Keratinocyte (primary cell): Measurements from ENCODE around the gene BRPF1.

Source experiments
- EZH2 ChIP-seq: IDR thresholded peaks from one replicate; pipeline ENCODE4 v1.6.1; 2012; ENCODE audit warnings: inconsistent platforms, mild to moderate bottlenecking, low read length, moderate library complexity
- TF ChIP-seq, protein P1 (sequence below), 3 experiments: IDR thresholded peaks in 1 of 3; conservative IDR thresholded peaks in 1 of 3; optimal IDR thresholded peaks in 1 of 3; 2 replicates in 2 of 3; 3 replicates in 1 of 3; pipeline versions ENCODE3 to v1.5.1; 2011; ENCODE audit warnings: low read length in 3 of 3, mild to moderate bottlenecking in 3 of 3, moderate library complexity in 2 of 3, control low read depth in 1 of 3, inconsistent platforms in 1 of 3; ENCODE audit not compliant: insufficient read depth in 2 of 3; ENCODE audit errors: extremely low read depth in 1 of 3

DNA sequence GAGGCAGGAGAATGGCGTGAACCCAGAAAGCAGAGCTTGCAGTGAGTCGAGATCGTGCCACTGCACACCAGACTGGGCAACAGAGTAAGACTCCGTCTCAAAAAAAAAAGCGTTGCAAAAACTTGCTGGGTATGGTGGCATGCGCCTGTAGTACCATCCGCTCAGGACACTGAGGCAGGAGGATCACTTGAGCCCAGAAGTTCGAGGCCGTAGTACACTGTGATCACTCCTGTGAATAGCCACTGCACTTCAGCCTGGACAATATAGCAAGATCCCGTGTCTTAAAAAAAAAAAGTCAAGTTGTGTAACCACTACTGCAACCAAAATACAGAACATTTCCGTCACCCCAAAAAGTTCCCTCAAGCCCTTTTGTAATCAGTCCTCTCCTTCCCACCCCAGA lies 62.9 kb downstream of the BRPF1 start:
- TF ChIP-seq, protein P1, sequence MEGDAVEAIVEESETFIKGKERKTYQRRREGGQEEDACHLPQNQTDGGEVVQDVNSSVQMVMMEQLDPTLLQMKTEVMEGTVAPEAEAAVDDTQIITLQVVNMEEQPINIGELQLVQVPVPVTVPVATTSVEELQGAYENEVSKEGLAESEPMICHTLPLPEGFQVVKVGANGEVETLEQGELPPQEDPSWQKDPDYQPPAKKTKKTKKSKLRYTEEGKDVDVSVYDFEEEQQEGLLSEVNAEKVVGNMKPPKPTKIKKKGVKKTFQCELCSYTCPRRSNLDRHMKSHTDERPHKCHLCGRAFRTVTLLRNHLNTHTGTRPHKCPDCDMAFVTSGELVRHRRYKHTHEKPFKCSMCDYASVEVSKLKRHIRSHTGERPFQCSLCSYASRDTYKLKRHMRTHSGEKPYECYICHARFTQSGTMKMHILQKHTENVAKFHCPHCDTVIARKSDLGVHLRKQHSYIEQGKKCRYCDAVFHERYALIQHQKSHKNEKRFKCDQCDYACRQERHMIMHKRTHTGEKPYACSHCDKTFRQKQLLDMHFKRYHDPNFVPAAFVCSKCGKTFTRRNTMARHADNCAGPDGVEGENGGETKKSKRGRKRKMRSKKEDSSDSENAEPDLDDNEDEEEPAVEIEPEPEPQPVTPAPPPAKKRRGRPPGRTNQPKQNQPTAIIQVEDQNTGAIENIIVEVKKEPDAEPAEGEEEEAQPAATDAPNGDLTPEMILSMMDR (optimal IDR thresholded peaks at IDR 0.05 in 1 of 3, IDR thresholded peaks at IDR 0.05 in 1 of 3, conservative IDR thresholded peaks at IDR 0.05 in 1 of 3; ENCODE audit: extremely low read depth in 1 of 3, insufficient read depth in 2 of 3, low read length in 3 of 3) = no peak
- no peak for TF ChIP-seq EZH2
